CD8-positive, alpha-beta memory T cell (primary cell): ENCODE data around the gene ORM2. TPM values are rescaled to one million over a fixed set of nuclear protein-coding genes. Genes with fewer than 3 reads are reported as not detected.

ENCODE experiments used
- polyA plus RNA-seq: library from polyadenylated mRNA; unstranded; fragments of 300-500 nt; fragmentation: Illumina TruSeq; gene quantifications from one replicate; pipeline ENCODE4 v1.2.3, GENCODE V29; 2021
- total RNA-seq, 2 experiments: library from RNA; stranded (reverse); gene quantifications; one replicate each; pipeline ENCODE4 v1.2.3, GENCODE V29; 2021

ORM2 gene
- total and polyA plus RNA-seq, 3 experiments from 2014 or later: not detected

Other genes starting within 250 kb of the ORM2 start
- gene KIF12, start 230.6 kb upstream of the ORM2 start, total RNA-seq: not detected
- gene KIF12, start 230.6 kb upstream of the ORM2 start, polyA plus RNA-seq: not detected
- 1 to 10 TPM in 1 of 2 experiments, under 1 TPM in 1; 0.86 to 1.6 TPM for gene COL27A1, start 174.3 kb upstream of the ORM2 start, total RNA-seq
- not detected for gene COL27A1, start 174.3 kb upstream of the ORM2 start, polyA plus RNA-seq
- gene ORM1, start 6.8 kb upstream of the ORM2 start, total RNA-seq: not detected
- not detected for gene ORM1, start 6.8 kb upstream of the ORM2 start, polyA plus RNA-seq
- 100 to 1,000 TPM; 126 TPM for gene AKNA, start 58.1 kb downstream of the ORM2 start, total RNA-seq
- 45.6 TPM for gene AKNA, start 58.1 kb downstream of the ORM2 start, polyA plus RNA-seq
- gene WHRN, start 175.6 kb downstream of the ORM2 start, total RNA-seq: 1 to 10 TPM; 8.6 to 9.0 TPM
- gene WHRN, start 175.6 kb downstream of the ORM2 start, polyA plus RNA-seq: 5.5 TPM